Stimulated activated CD8-positive, alpha-beta memory T cell treated with anti-CD3 and anti-CD28 coated beads, Interleukin-4, amount 100 ng/mL, for 24 hours (primary cell): ENCODE measurements around the gene TMEM132C.
"Not testable (repeated sequence)": the region's sequence is repeated elsewhere in the genome, so short reads cannot be mapped to it uniquely, and the experiment has no call there.

Source experiments
- DNase-seq: peaks from one replicate; pipeline ENCODE4 v3.0.0-alpha.2; 2020; ENCODE audit warnings: low read depth

TMEM132C gene

GRCh38 chr12:128267131-128267622 is at the start of gene TMEM132C:
TMEM132C (plus strand) TSS chr12:128267170; CDS start chr12:128267403, 233 bp downstream.
- no peak for DNase-seq

GRCh38 chr12:128224226-128224625 is 42.7 kb upstream of the TMEM132C start:
- DNase-seq, result no peak

GRCh38 chr12:128228581-128228980 is 38.4 kb upstream of the TMEM132C start:
- DNase-seq, result no peak

GRCh38 chr12:128235635-128236417 is 31.1 kb upstream of the TMEM132C start:
- DNase-seq, result no peak

- DNase-seq, result no peak
These were observed 30.4 kb upstream of the TMEM132C start for GRCh38 chr12:128236525-128236924.

- DNase-seq, result no peak
These were observed 26.2 kb upstream of the TMEM132C start for GRCh38 chr12:128240745-128241144.

GRCh38 chr12:128245121-128245520 is 21.8 kb upstream of the TMEM132C start:
- no peak for DNase-seq

- no peak for DNase-seq
These were observed 21.1 kb upstream of the TMEM132C start for GRCh38 chr12:128245905-128246304.

GRCh38 chr12:128250096-128250495 is 16.9 kb upstream of the TMEM132C start:
- DNase-seq, result no peak

GRCh38 chr12:128253829-128254228 is 13.1 kb upstream of the TMEM132C start:
- DNase-seq, result not testable (repeated sequence)

GRCh38 chr12:128258866-128259555 is 8.0 kb upstream of the TMEM132C start:
- no peak for DNase-seq

- DNase-seq, result no peak
These were observed 7.4 kb upstream of the TMEM132C start for GRCh38 chr12:128259556-128260070.

GRCh38 chr12:128261757-128262156 is 5.2 kb upstream of the TMEM132C start:
- no peak for DNase-seq

- no peak for DNase-seq
These were observed 1.4 kb upstream of the TMEM132C start for GRCh38 chr12:128265566-128265965.

GRCh38 chr12:128266086-128266485 is 884 bp upstream of the TMEM132C start:
- DNase-seq, result no peak

- DNase-seq, result no peak
These were observed 334 bp upstream of the TMEM132C start for GRCh38 chr12:128266541-128267130.

GRCh38 chr12:128267651-128268378 is 845 bp downstream of the TMEM132C start:
- no peak for DNase-seq

GRCh38 chr12:128268379-128268995 is 1.5 kb downstream of the TMEM132C start:
- DNase-seq, result no peak

GRCh38 chr12:128269181-128269591 is 2.2 kb downstream of the TMEM132C start:
- no peak for DNase-seq

GRCh38 chr12:128276471-128276870 is 9.5 kb downstream of the TMEM132C start:
- no peak for DNase-seq

GRCh38 chr12:128286970-128287369 is 20.0 kb downstream of the TMEM132C start:
- no peak for DNase-seq
